K562 (cell line): ENCODE data around the gene SYNPO2. TPM values are rescaled to one million over a fixed set of nuclear protein-coding genes. Genes with fewer than 3 reads are reported as not detected.

Experiments used
- ATAC-seq: fragments of 200-7000 bp; cut with Tn5 transposase; 3 replicates; pipeline ENCODE4 v1.9.1; 2020; ENCODE audit warnings: moderate library complexity
- BruUV-seq: library from RNA; stranded (reverse); fragments of 400-500 nt; replicated peaks from 2 replicates; lab custom pipeline; 2021; lab: Mats Ljungman, UMichigan
- CTCF ChIA-PET: fragments of 300-600 bp; formaldehyde crosslinking; extraction: SDS; loops from one replicate; lab custom pipeline; 2021; ENCODE audit warnings: low intra/inter-chr PET ratio; lab: Yijun Ruan, JAX
- POLR2A ChIA-PET: fragments of 300-600, 350-650 bp; sonication (Branson Sonifier 250); formaldehyde crosslinking; extraction: SDS; loops from one replicate; lab custom pipeline; 2021; ENCODE audit warnings: antibody characterized with exemption, inconsistent platforms; lab: Yijun Ruan, JAX
- DNase-seq, 4 experiments: peaks; one replicate each; pipeline versions ENCODE4 v3.0.0 to v3.0.0-alpha.2; 2011 to 2018; ENCODE audit warnings: low spot score in 3 of 4, mixed read lengths in 3 of 4; ENCODE audit errors: extremely low read depth in 1 of 4
- FAIRE-seq: peaks from 2 replicates; lab custom pipeline; 2011; peaks lifted over from hg19 to GRCh38; lab: Jason Lieb, UNC
- H2AFZ ChIP-seq: 2 replicates; pipeline ENCODE4 v1.6.0; 2011; ENCODE audit warnings: low read depth, low read length, control low read depth, inconsistent platforms
- H3K27ac ChIP-seq: fragments of 200-600 bp; 3 replicates; pipeline ENCODE4 v1.8.0; 2011; ENCODE audit warnings: low read depth, mild to moderate bottlenecking, control low read depth, inconsistent platforms, low read length, moderate library complexity, mixed read lengths; ENCODE audit errors: extremely low read depth
- H3K27me3 ChIP-seq, 2 experiments: fragments of 300-600 bp in 1 of 2; 2 replicates in 1 of 2; 3 replicates in 1 of 2; pipeline versions ENCODE4 v1.6.0 to v1.8.0; 2011; ENCODE audit warnings: inconsistent platforms in 2 of 2, low read length in 2 of 2, mild to moderate bottlenecking in 1 of 2, mixed read lengths in 1 of 2, moderate library complexity in 1 of 2; ENCODE audit not compliant: control insufficient read depth in 2 of 2, insufficient read depth in 2 of 2
- H3K36me3 ChIP-seq: fragments of 300-600 bp; 3 replicates; pipeline ENCODE4 v1.8.0; 2011; ENCODE audit warnings: mild to moderate bottlenecking, low read length, inconsistent platforms; ENCODE audit not compliant: control insufficient read depth, insufficient read depth
- H3K4me1 ChIP-seq, 2 experiments: fragments of 200-600 bp in 1 of 2; replicated peaks in 1 of 2; 2 replicates in 1 of 2; 3 replicates in 1 of 2; pipeline versions ENCODE4 v1.5.1 to v1.8.0; 2011; ENCODE audit warnings: inconsistent platforms in 2 of 2, low read length in 2 of 2, mild to moderate bottlenecking in 1 of 2, mixed read lengths in 1 of 2, moderate library complexity in 1 of 2; ENCODE audit not compliant: control insufficient read depth in 2 of 2, insufficient read depth in 2 of 2
- H3K4me2 ChIP-seq: 2 replicates; pipeline ENCODE4 v1.6.1; 2011; ENCODE audit warnings: low read length, control low read depth, inconsistent platforms, mixed read lengths; ENCODE audit not compliant: insufficient read depth
- H3K4me3 ChIP-seq: fragments of 200-600 bp; sonication (generic), shearing (Covaris generic); 2 replicates; pipeline ENCODE4 v1.5.1; 2016; ENCODE audit warnings: control low read depth, inconsistent platforms
- H3K79me2 ChIP-seq: fragments of 200-600 bp; 3 replicates; pipeline ENCODE4 v1.8.0; 2011; ENCODE audit warnings: low read length, inconsistent platforms; ENCODE audit not compliant: control insufficient read depth, insufficient read depth
- H3K9ac ChIP-seq, 2 experiments: 2 replicates each; pipeline versions ENCODE4 v1.6.0 to v1.6.1; 2011; ENCODE audit warnings: low read depth in 2 of 2, low read length in 2 of 2, control low read depth in 1 of 2, inconsistent platforms in 1 of 2, mild to moderate bottlenecking in 1 of 2, mixed read lengths in 1 of 2; ENCODE audit not compliant: insufficient read depth in 1 of 2
- H3K9me1 ChIP-seq: one replicate; pipeline ENCODE4 v1.6.0; 2011; ENCODE audit warnings: inconsistent platforms, mild to moderate bottlenecking, low read length, moderate library complexity; ENCODE audit not compliant: control insufficient read depth, insufficient read depth
- H3K9me3 ChIP-seq: replicated peaks from 2 replicates; pipeline ENCODE4 v1.5.1; 2011; ENCODE audit warnings: low read depth, low read length, inconsistent platforms; ENCODE audit not compliant: control insufficient read depth, insufficient read depth
- H4K20me1 ChIP-seq: replicated peaks from 2 replicates; pipeline ENCODE4 v1.6.1; 2011; ENCODE audit warnings: low read length, inconsistent platforms, mixed read lengths; ENCODE audit not compliant: control insufficient read depth, insufficient read depth
- HSF4 ChIP-seq: fragments of 250-450 bp; sonication (Bioruptor Pico); IDR thresholded peaks from 2 replicates; pipeline ENCODE4 v2.1.2; 2022; ENCODE audit warnings: mild to moderate bottlenecking, moderate library complexity, borderline replicate concordance
- RAD21 ChIP-seq, 2 experiments: fragments of 250-450 bp in 1 of 2; fragments of 450-650 bp in 1 of 2; sonication (Bioruptor Pico) in 1 of 2; formaldehyde crosslinking in 1 of 2; IDR thresholded peaks in 1 of 2; conservative IDR thresholded peaks in 1 of 2; 2 replicates each; pipeline versions ENCODE4 v1.4.0 to v1.8.0; 2020 to 2022; ENCODE audit warnings: mild to moderate bottlenecking in 2 of 2, moderate library complexity in 1 of 2
- SMAD4 ChIP-seq: fragments of 250-450 bp; sonication (Bioruptor Pico); conservative IDR thresholded peaks from 2 replicates; pipeline ENCODE4 v1.8.0; 2021; ENCODE audit warnings: inconsistent platforms, mild to moderate bottlenecking, moderate library complexity
- SREBF2 ChIP-seq: sonication (generic); formaldehyde crosslinking; IDR thresholded peaks from 2 replicates; pipeline ENCODE4 v1.4.0; 2020; ENCODE audit warnings: mild to moderate bottlenecking, missing genetic modification reagents
- STAT6 ChIP-seq: sonication (generic); formaldehyde crosslinking; IDR thresholded peaks from 2 replicates; pipeline ENCODE4 v1.8.1; 2023; ENCODE audit warnings: mild to moderate bottlenecking, missing genetic modification reagents
- ZBTB8A ChIP-seq: fragments of 450-650 bp; IDR thresholded peaks from 2 replicates; pipeline ENCODE4 v1.6.1; 2018; ENCODE audit warnings: mild to moderate bottlenecking, moderate library complexity; ENCODE audit not compliant: partially characterized antibody
- ZKSCAN3 ChIP-seq: fragments of 250-450 bp; sonication (Bioruptor Pico); IDR thresholded peaks from 2 replicates; pipeline ENCODE4 v1.4.0; 2020
- WGBS: fragments of 100-300 bp; shearing (Covaris generic); methylation state at CpG from one replicate; pipeline ENCODE4 v1.1.6; 2016; ENCODE audit warnings: low coverage, mixed read lengths; ENCODE audit not compliant: insufficient coverage; ENCODE audit errors: missing lambda C conversion rate; 5-methylcytosine and 5-hydroxymethylcytosine counted together
- in situ Hi-C: fragments of 300-500 bp; cut with MboI; formaldehyde crosslinking; loops from 4 replicates; pipeline ENCODE4 v1.15.0; 2018; ENCODE audit warnings: inconsistent platforms, mixed read lengths
- intact Hi-C: fragments of 100-400 bp; cut with micrococcal nuclease; formaldehyde crosslinking; loops from 2 replicates; pipeline ENCODE4 v1.14.2; 2022
- polyA plus RNA-seq, 8 experiments: library from polyadenylated mRNA; depleted of rRNA in 4 of 8; stranded (reverse) in 5 of 8; unstranded in 3 of 8; fragments of >200 nt; fragmentation: Nextera tagmentation in 2 of 8; fragmentation: Illumina TruSeq in 1 of 8; extraction: Ambion mirVana in 2 of 8; extraction: Trizol in 1 of 8; gene quantifications; 2 replicates each; pipeline versions ENCODE4 v1.2.1 to v1.2.3, GENCODE V29; 2011 to 2014; ENCODE audit warnings: inconsistent platforms in 1 of 8, missing spikeins in 1 of 8
- total RNA-seq, 7 experiments: library from RNA; depleted of rRNA in 6 of 7; stranded (reverse); fragments of >200 nt in 6 of 7; fragmentation: Illumina TruSeq in 2 of 7; extraction: Trizol in 2 of 7; gene quantifications; 2 replicates each; pipeline versions ENCODE4 v1.2.1 to v1.2.3, GENCODE V29; 2011 to 2021; ENCODE audit warnings: low replicate concordance in 1 of 7
- TF ChIP-seq, protein P1 (sequence below), 3 experiments: IDR thresholded peaks in 2 of 3; conservative IDR thresholded peaks in 1 of 3; 2 replicates each; pipeline ENCODE4 v1.5.1; 2011 to 2012; ENCODE audit warnings: low read length in 3 of 3, mild to moderate bottlenecking in 3 of 3, control low read depth in 2 of 3, improper control_type of control experiment in 1 of 3, inconsistent platforms in 1 of 3, low read depth in 1 of 3, mixed read lengths in 1 of 3, moderate library complexity in 1 of 3; ENCODE audit not compliant: insufficient read depth in 2 of 3

Gene SYNPO2
- total and polyA plus RNA-seq, 9 of the 15 experiments (the other 6 are each of a cell fraction or from before 2014, with no cell fraction given) = 0.03 to 0.18 TPM; not detected in 7

- TF ChIP-seq HSF4 (CRISPR knock-in tag) (no peak), STAT6 (no peak), SREBF2 (CRISPR knock-in tag) (no peak), ZBTB8A (no peak), ZKSCAN3 (CRISPR knock-in tag) (no peak)
These were observed 29.9 kb upstream of the SYNPO2 start (continued) for GRCh38 chr4:118858779-118859178.

- in situ Hi-C loops = no loop called here
These were observed 23.5 kb upstream of the SYNPO2 start for GRCh38 chr4:118865091-118865708.

More at GRCh38 chr4:118865091-118865708, 23.5 kb upstream of the SYNPO2 start:
- Histone ChIP-seq H3K9me1 (no peaks in the 10 kb centered on the region), H4K20me1 (no peaks in the 10 kb centered on the region), H3K79me2 (no peaks in the 10 kb centered on the region), H2AFZ (no peak overlapping the region; the same call in 1 of the 2 replicates), H3K36me3 (no peaks in the 10 kb centered on the region), H3K4me1 (no peaks in the 10 kb centered on the region; a peak in 1 of 5 replicates), H3K27ac (no peak overlapping the region), H3K27me3 (peaks cover 0 to 7% of the 10 kb centered on the region in 2 experiments; a peak in 3 of 5 replicates), H3K9ac (no peak overlapping the region), H3K4me3 (no peak overlapping the region), H3K9me3 (no peaks in the 10 kb centered on the region), H3K4me2 (no peak overlapping the region)
- intact Hi-C loops = loop anchor here (1.0 kb wide), 1 partner anchor 23 kb away; the partner anchor contains the start of gene SYNPO2
- BruUV-seq = no TSS peak
- WGBS = 0% methylated on average over 5 of the region's 5 CpGs
- POLR2A ChIA-PET = interaction anchor here (1.0 kb wide), 1 partner anchor 17 kb away, joined by 3 read pairs; no protein-coding TSS in a partner anchor
- CTCF ChIA-PET = no interaction called here
- peak in 2 of 4 experiments; percentile 26 to 31 for DNase-seq
- TF ChIP-seq, protein P1, sequence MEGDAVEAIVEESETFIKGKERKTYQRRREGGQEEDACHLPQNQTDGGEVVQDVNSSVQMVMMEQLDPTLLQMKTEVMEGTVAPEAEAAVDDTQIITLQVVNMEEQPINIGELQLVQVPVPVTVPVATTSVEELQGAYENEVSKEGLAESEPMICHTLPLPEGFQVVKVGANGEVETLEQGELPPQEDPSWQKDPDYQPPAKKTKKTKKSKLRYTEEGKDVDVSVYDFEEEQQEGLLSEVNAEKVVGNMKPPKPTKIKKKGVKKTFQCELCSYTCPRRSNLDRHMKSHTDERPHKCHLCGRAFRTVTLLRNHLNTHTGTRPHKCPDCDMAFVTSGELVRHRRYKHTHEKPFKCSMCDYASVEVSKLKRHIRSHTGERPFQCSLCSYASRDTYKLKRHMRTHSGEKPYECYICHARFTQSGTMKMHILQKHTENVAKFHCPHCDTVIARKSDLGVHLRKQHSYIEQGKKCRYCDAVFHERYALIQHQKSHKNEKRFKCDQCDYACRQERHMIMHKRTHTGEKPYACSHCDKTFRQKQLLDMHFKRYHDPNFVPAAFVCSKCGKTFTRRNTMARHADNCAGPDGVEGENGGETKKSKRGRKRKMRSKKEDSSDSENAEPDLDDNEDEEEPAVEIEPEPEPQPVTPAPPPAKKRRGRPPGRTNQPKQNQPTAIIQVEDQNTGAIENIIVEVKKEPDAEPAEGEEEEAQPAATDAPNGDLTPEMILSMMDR (IDR thresholded peaks at IDR 0.05 in 2 of 3, conservative IDR thresholded peaks at IDR 0.05 in 1 of 3; ENCODE audit: insufficient read depth in 2 of 3, low read depth in 1 of 3, low read length in 3 of 3) = peak; percentile 42 to 59 (median 57)
- peak in 1 of 2 experiments; percentile 42; a peak in 1 of 4 replicates for TF ChIP-seq RAD21 (CRISPR knock-in tag; conservative IDR thresholded peaks at IDR 0.05 in 1 of 2, IDR thresholded peaks at IDR 0.05 in 1 of 2)
- no peak for TF ChIP-seq SMAD4 (CRISPR knock-in tag)
- peak; percentile 65 for FAIRE-seq
- ATAC-seq = peak; percentile 82
